Left hindlimb (tissue), 1 donor: ENCODE data around the gene ABI3.
"Not testable (repeated sequence)": the region's sequence is repeated elsewhere in the genome, so short reads cannot be mapped to it uniquely, and the experiment has no call there.

ENCODE experiments used
- DNase-seq: peaks from one replicate; pipeline ENCODE4 v3.0.0-alpha.2; 2018

The ABI3 gene

GRCh38 chr17:49258394-49258793, 47.9 kb downstream of the ABI3 start:
- no peak for DNase-seq

GRCh38 chr17:49259663-49260010, 49.1 kb downstream of the ABI3 start:
- no peak for DNase-seq

- peak; percentile 82 for DNase-seq
Observed at GRCh38 chr17:49260011-49260816, 49.7 kb downstream of the ABI3 start.

GRCh38 chr17:49260817-49261291, 50.3 kb downstream of the ABI3 start:
- DNase-seq = peak; percentile 36

- not testable (repeated sequence) for DNase-seq
Observed at GRCh38 chr17:49261540-49261939, 51.0 kb downstream of the ABI3 start.

- no peak for DNase-seq
Observed at GRCh38 chr17:49266233-49266632, 55.7 kb downstream of the ABI3 start.

- no peak for DNase-seq
Observed at GRCh38 chr17:49267912-49268311, 57.4 kb downstream of the ABI3 start.

GRCh38 chr17:49269356-49269755, 58.8 kb downstream of the ABI3 start:
- no peak for DNase-seq
